GM06990 (cell line): ENCODE measurements around the gene C3orf18.

ENCODE experiments used
- DNase-seq: peaks from one replicate; pipeline ENCODE4 v3.0.0-alpha.2; 2011; ENCODE audit not compliant: insufficient read length; ENCODE audit errors: extremely low read depth
- H3K27me3 ChIP-seq: replicated peaks from 2 replicates; pipeline ENCODE4 v1.6.0; 2011; ENCODE audit warnings: low read length; ENCODE audit not compliant: control insufficient read depth, insufficient read depth
- H3K36me3 ChIP-seq: 2 replicates; pipeline ENCODE4 v1.5.1; 2011; ENCODE audit warnings: low read length; ENCODE audit not compliant: control insufficient read depth, insufficient read depth
- H3K4me3 ChIP-seq: replicated peaks from 2 replicates; pipeline ENCODE4 v1.5.1; 2011; ENCODE audit warnings: low read depth, mild to moderate bottlenecking, control low read depth, low read length
- TF ChIP-seq, protein P1 (sequence below): IDR thresholded peaks from 2 replicates; pipeline ENCODE4 v1.5.1; 2011; ENCODE audit warnings: low read length, control low read depth, mild to moderate bottlenecking, inconsistent platforms; ENCODE audit not compliant: insufficient read depth, poor library complexity, severe bottlenecking

The C3orf18 gene

DNA sequence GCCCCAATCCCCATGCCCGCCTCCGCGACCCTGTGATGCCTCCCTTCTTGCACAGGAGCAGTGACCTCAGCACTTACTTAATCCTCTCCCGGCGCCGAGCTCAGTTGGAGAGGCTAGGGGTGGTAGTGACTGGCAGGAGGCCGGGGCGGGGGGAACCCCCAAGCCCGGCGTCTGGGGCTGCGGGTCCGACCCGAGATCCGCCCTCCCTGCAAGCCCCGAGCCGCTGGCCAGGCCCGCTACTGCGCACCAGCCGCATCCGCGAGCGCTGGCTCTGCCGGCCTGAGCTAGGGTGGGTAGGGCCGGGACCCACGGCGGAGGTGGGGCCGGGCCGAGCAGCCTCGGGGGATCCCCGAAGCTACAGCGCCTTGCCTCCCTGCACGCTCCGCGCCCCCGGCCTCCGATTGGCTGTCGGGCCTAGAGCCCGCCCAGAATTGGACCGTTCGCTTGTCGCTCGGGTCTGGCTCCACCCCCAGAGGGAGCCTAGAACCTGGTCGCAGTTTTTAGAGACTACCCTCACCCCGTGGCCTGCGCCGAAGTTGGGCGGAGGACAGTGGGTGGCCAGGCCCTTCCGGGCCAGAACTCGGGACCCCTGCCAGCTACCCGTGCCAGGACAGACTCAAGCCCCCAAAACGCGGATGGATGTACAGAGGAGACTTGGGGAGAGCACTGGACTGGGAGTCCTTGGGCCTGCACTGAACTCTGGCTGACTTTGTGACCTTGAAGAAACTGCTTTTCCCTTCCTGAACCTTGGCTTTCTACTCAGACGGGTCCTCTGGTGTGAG lies at the start of gene C3orf18:
C3orf18 (minus strand) TSS at position 362 of the 782 bp plus-strand sequence. CDS start 2,048 bp downstream, outside the sequence.
- TF ChIP-seq, protein P1, sequence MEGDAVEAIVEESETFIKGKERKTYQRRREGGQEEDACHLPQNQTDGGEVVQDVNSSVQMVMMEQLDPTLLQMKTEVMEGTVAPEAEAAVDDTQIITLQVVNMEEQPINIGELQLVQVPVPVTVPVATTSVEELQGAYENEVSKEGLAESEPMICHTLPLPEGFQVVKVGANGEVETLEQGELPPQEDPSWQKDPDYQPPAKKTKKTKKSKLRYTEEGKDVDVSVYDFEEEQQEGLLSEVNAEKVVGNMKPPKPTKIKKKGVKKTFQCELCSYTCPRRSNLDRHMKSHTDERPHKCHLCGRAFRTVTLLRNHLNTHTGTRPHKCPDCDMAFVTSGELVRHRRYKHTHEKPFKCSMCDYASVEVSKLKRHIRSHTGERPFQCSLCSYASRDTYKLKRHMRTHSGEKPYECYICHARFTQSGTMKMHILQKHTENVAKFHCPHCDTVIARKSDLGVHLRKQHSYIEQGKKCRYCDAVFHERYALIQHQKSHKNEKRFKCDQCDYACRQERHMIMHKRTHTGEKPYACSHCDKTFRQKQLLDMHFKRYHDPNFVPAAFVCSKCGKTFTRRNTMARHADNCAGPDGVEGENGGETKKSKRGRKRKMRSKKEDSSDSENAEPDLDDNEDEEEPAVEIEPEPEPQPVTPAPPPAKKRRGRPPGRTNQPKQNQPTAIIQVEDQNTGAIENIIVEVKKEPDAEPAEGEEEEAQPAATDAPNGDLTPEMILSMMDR = no peak
- H3K4me3 ChIP-seq = peak within 1 kb of the TSS; percentile 97
- no peaks in the 10 kb centered on the region for H3K27me3 ChIP-seq
- no peaks in the 10 kb centered on the region for H3K36me3 ChIP-seq
- DNase-seq = peak; percentile 95

DNA sequence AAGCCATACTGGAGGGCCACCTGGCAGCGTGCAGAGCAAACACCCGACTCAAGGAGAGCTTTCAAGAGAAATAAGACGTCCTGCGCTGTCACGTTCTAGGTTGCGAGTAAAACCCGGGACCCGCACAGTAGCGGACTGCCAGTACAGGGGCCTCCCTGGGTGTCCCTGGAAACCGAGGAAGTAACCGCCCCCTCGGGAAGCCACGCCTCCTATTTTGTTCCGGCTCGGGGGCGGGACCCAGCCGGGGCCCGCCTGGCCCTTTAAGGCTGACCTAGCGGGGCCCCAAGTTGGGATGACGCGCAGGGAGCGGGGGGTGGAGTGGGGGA lies 49.2 kb upstream of the C3orf18 start:
- Histone ChIP-seq H3K4me3 (peak overlapping the region; percentile 68), H3K27me3 (no peaks in the 10 kb centered on the region), H3K36me3 (no peaks in the 10 kb centered on the region)
- TF ChIP-seq, protein P1 = no peak
- peak; percentile 94 for DNase-seq

DNA sequence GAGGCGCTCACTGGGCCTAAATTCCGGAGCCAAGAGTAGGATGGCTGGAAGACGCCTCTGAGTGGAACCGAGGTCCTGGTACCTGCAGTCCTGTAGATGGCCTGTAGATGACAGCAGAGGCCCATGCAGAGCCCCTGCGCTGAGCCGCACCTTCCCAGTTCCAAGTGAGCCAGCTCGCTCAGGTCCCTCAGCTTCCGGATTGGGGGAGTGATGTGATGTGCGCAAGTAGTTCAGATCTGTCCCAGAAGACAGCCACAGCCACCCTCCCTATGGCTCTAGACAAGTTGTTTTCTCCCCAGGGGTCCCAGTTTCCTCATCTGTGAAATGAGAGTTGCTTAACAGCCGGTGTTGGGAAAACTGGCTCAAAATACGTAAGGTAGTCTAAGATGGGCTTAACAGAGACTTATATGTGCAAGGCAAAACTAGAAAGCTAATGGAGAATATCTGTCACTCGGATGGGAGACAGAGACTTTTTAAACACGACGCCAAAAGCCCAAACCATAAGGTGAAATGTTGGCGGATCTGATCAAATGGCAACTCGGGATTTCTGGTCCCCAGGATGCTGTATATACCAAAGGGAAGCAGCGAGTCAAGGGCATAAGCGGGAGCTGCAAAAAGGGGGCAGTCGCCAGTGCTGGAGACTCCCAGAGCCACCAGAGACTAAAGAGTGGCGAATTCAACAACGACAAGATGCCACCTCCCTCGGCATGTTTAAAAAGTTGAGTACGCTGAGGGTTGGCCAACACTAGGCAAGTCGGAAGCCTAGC lies 48.6 kb upstream of the C3orf18 start:
- peak; percentile 68 for DNase-seq
- TF ChIP-seq, protein P1 = peak; percentile 100
- Histone ChIP-seq H3K4me3 (peak overlapping the region; percentile 68), H3K27me3 (no peaks in the 10 kb centered on the region), H3K36me3 (no peaks in the 10 kb centered on the region)

DNA sequence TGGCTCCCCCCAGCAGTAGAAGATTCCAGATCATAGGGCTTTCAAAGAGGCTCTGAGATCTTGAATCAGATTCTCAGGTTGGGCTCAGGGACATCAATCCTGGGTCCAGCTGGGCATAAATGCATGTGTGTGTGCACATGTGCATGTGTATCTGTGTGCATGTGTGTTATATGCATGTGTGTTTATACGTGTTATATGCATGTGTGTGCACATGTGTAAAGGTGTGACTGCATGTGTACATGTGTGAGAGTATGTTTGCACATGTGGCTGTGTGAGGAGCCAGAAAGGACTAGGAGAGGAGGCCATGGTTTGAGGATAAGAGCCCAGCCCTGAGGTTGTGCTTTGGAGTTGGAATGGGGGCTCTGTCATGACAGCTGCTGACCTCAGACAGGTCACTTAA lies 47.6 kb upstream of the C3orf18 start:
- TF ChIP-seq, protein P1 = no peak
- Histone ChIP-seq H3K36me3 (no peaks in the 10 kb centered on the region), H3K4me3 (no peak overlapping the region), H3K27me3 (no peaks in the 10 kb centered on the region)
- no peak for DNase-seq

DNA sequence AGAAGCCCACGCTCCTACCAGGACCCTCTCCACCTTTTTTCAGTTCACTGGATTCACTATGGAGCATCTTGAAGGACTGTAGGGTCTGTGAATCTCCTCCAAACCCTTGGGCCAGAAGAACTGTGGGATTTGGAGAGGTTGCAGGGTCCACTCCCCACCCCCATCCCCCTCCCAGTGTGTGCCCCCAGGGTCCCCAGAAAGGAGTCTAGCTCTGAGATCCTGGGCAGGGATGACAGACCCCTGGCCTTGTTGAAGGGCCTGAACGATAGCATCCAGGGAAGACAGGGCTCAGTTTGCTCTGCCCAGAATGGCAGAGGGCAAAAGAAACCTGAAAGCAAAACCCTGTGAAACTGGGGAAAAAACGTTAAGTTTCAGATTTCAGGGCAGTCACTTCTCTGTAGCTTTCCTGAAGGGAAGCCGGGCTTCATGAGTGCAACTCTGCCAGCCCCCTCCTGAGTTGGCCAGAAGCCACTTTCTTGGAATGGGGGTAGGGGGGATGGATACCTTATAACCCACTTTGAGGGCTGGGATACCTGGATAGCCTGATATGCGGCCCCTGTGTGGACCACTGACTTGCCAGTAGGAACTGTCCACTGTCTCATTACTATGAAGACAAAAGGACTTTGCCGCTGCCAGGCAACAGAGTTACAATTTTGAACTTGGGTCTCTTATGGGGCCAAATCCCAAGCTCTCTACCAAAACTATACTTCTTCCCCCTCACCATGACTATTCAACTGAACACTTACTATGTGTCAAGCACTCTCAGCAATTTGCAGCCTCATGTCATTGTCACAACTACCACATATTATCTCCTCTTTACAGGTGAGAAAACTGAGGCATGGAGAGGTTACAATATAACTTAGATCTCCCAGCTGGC lies 45.7 kb upstream of the C3orf18 start:
- Histone ChIP-seq H3K27me3 (no peaks in the 10 kb centered on the region), H3K4me3 (no peak overlapping the region), H3K36me3 (no peaks in the 10 kb centered on the region)
- TF ChIP-seq, protein P1 = no peak
- DNase-seq = no peak
